ENCODE measurements around the gene TRMT112.

Gene TRMT112

GRCh38 chr11:64290352-64291261, 26.8 kb downstream of the TRMT112 start:
- DNase-seq, result no peak

- no peak for DNase-seq
Measured at GRCh38 chr11:64289002-64289564, 28.3 kb downstream of the TRMT112 start.

GRCh38 chr11:64288353-64288750, 29.0 kb downstream of the TRMT112 start:
- no peak for DNase-seq

GRCh38 chr11:64287676-64288352, 29.5 kb downstream of the TRMT112 start:
- no peak for DNase-seq

GRCh38 chr11:64286801-64287159, 30.6 kb downstream of the TRMT112 start:
- DNase-seq, result no peak

- DNase-seq, result no peak
Measured at GRCh38 chr11:64285885-64286800, 31.2 kb downstream of the TRMT112 start.

GRCh38 chr11:64284962-64285884, 32.1 kb downstream of the TRMT112 start, which contains the start of gene GPR137:
GPR137 (plus strand) TSS chr11:64285848; CDS start chr11:64286525, 677 bp downstream.
- peak; percentile 82 for DNase-seq

- DNase-seq, result peak; percentile 95
Measured at GRCh38 chr11:64284048-64284961, 33.1 kb downstream of the TRMT112 start, which contains the start of gene BAD. BAD (minus strand) TSS chr11:64284665; CDS start chr11:64284368, 297 bp downstream.

GRCh38 chr11:64283092-64283491, 34.3 kb downstream of the TRMT112 start:
- DNase-seq, result peak; percentile 71

- DNase-seq, result no peak
Measured at GRCh38 chr11:64281957-64282770, 35.2 kb downstream of the TRMT112 start.

GRCh38 chr11:64278576-64279190, 38.7 kb downstream of the TRMT112 start:
- DNase-seq, result no peak

GRCh38 chr11:64276653-64277431, 40.5 kb downstream of the TRMT112 start:
- no peak for DNase-seq

- DNase-seq, result no peak
Measured at GRCh38 chr11:64275841-64276240, 41.5 kb downstream of the TRMT112 start.

GRCh38 chr11:64275031-64275800, 42.1 kb downstream of the TRMT112 start:
- peak; percentile 38 for DNase-seq

- peak; percentile 99 for DNase-seq
Measured at GRCh38 chr11:64269540-64270220, 47.7 kb downstream of the TRMT112 start.

GRCh38 chr11:64268893-64269539, 48.3 kb downstream of the TRMT112 start:
- peak; percentile 57 for DNase-seq
